ENCODE results near the gene GABRR1. TPM values are rescaled to one million over a fixed set of nuclear protein-coding genes. Genes with fewer than 3 reads are reported as not detected.

The GABRR1 gene
- total RNA-seq, 2 donors from 2014 or later: 0.21 TPM; not detected in 1

- intact Hi-C loops (cut with DNase I): no loop called here
- TF ChIP-seq CTCF (IDR thresholded peaks at IDR 0.05): no peak
- Histone ChIP-seq H3K36me3 (no peaks in the 10 kb centered on the region), H3K27ac (no peak overlapping the region), H3K4me1 (no peaks in the 10 kb centered on the region), H3K9me3 (no peaks in the 10 kb centered on the region), H3K4me3 (no peak overlapping the region), H3K9ac (ENCODE audit: low read depth in 2 of 2, low read length in 2 of 2) (no peak overlapping the region), H3K27me3 (no peaks in the 10 kb centered on the region)
- DNase-seq: no peak
Measured at GRCh38 chr6:89208551-89208950, 8.6 kb downstream of the GABRR1 start.

- no peak overlapping the region for H3K9ac ChIP-seq (ENCODE audit: low read depth in 2 of 2, low read length in 2 of 2)
- no peaks in the 10 kb centered on the region for H3K4me1 ChIP-seq
- no peaks in the 10 kb centered on the region for H3K27me3 ChIP-seq
- no peaks in the 10 kb centered on the region for H3K9me3 ChIP-seq
- no peak for DNase-seq
- no peak overlapping the region for H3K27ac ChIP-seq
- no peak for TF ChIP-seq CTCF (IDR thresholded peaks at IDR 0.05)
- intact Hi-C loops (cut with DNase I): no loop called here
- H3K36me3 ChIP-seq: no peaks in the 10 kb centered on the region
- no peak overlapping the region for H3K4me3 ChIP-seq
Measured at GRCh38 chr6:89205819-89206218, 11.3 kb downstream of the GABRR1 start.

GRCh38 chr6:89204096-89204495, 13.1 kb downstream of the GABRR1 start:
- no peak for TF ChIP-seq CTCF (IDR thresholded peaks at IDR 0.05)
- Histone ChIP-seq H3K36me3 (no peaks in the 10 kb centered on the region), H3K9ac (ENCODE audit: low read depth in 2 of 2, low read length in 2 of 2) (no peak overlapping the region), H3K4me1 (no peaks in the 10 kb centered on the region), H3K9me3 (no peaks in the 10 kb centered on the region), H3K27ac (no peak overlapping the region), H3K27me3 (no peaks in the 10 kb centered on the region), H3K4me3 (no peak overlapping the region)
- intact Hi-C loops (cut with DNase I): no loop called here
- DNase-seq: no peak

GRCh38 chr6:89200706-89201215, 16.4 kb downstream of the GABRR1 start:
- Histone ChIP-seq H3K36me3 (no peaks in the 10 kb centered on the region), H3K9ac (ENCODE audit: low read depth in 2 of 2, low read length in 2 of 2) (no peak overlapping the region), H3K4me1 (no peaks in the 10 kb centered on the region), H3K27me3 (no peaks in the 10 kb centered on the region), H3K9me3 (no peaks in the 10 kb centered on the region), H3K4me3 (no peak overlapping the region), H3K27ac (no peak overlapping the region)
- intact Hi-C loops (cut with DNase I): no loop called here
- no peak for DNase-seq
- no peak for TF ChIP-seq CTCF (IDR thresholded peaks at IDR 0.05)

- no peak for DNase-seq
- no peaks in the 10 kb centered on the region for H3K36me3 ChIP-seq
- no peak overlapping the region for H3K9ac ChIP-seq (ENCODE audit: low read depth in 2 of 2, low read length in 2 of 2)
- H3K4me3 ChIP-seq: no peak overlapping the region
- no peak for TF ChIP-seq CTCF (IDR thresholded peaks at IDR 0.05)
- no peak overlapping the region for H3K27ac ChIP-seq
- intact Hi-C loops (cut with DNase I): no loop called here
- no peaks in the 10 kb centered on the region for H3K9me3 ChIP-seq
- H3K27me3 ChIP-seq: no peaks in the 10 kb centered on the region
- no peaks in the 10 kb centered on the region for H3K4me1 ChIP-seq
Measured at GRCh38 chr6:89199579-89199978, 17.6 kb downstream of the GABRR1 start.
